ENCODE measurements around the gene PJA2. TPM values are rescaled to one million over a fixed set of nuclear protein-coding genes. Genes with fewer than 3 reads are reported as not detected.
A peak's percentile ranks its signal among the peaks of the same experiment; 100 is the strongest.

The PJA2 gene, protein sequence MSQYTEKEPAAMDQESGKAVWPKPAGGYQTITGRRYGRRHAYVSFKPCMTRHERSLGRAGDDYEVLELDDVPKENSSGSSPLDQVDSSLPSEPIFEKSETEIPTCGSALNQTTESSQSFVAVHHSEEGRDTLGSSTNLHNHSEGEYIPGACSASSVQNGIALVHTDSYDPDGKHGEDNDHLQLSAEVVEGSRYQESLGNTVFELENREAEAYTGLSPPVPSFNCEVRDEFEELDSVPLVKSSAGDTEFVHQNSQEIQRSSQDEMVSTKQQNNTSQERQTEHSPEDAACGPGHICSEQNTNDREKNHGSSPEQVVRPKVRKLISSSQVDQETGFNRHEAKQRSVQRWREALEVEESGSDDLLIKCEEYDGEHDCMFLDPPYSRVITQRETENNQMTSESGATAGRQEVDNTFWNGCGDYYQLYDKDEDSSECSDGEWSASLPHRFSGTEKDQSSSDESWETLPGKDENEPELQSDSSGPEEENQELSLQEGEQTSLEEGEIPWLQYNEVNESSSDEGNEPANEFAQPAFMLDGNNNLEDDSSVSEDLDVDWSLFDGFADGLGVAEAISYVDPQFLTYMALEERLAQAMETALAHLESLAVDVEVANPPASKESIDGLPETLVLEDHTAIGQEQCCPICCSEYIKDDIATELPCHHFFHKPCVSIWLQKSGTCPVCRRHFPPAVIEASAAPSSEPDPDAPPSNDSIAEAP
- 10 to 100 TPM; 23.0 to 80.5 (median 31.8) TPM for polyA plus RNA-seq
- long read RNA-seq, donor 1, full-length matches to known transcripts, result 27 of 76 reads
- long read RNA-seq, donor 1, partial matches to known transcripts, result 49 of 76 reads
- long read RNA-seq, donor 1, other reads (novel, unspliced or antisense), result 0 of 76 reads
- long read RNA-seq, donor 2, full-length matches to known transcripts, result 9 of 17 reads
- long read RNA-seq, donor 2, partial matches to known transcripts, result 8 of 17 reads
- long read RNA-seq, donor 2, other reads (novel, unspliced or antisense), result 0 of 17 reads
- long read RNA-seq, donor 3, full-length matches to known transcripts, result 3 of 41 reads
- long read RNA-seq, donor 3, partial matches to known transcripts, result 38 of 41 reads
- long read RNA-seq, donor 3, other reads (novel, unspliced or antisense), result 0 of 41 reads
- long read RNA-seq, donor 4, result 0 reads
- long read RNA-seq, donor 5, partial matches to known transcripts, result 13 of 13 reads
- long read RNA-seq, donor 5, other reads (novel, unspliced or antisense), result 0 of 13 reads
- long read RNA-seq, donor 6, full-length matches to known transcripts, result 13 of 29 reads
- long read RNA-seq, donor 6, partial matches to known transcripts, result 16 of 29 reads
- long read RNA-seq, donor 6, other reads (novel, unspliced or antisense), result 0 of 29 reads
- long read RNA-seq, donor 7, full-length matches to known transcripts, result 26 of 70 reads
- long read RNA-seq, donor 7, partial matches to known transcripts, result 44 of 70 reads
- long read RNA-seq, donor 7, other reads (novel, unspliced or antisense), result 0 of 70 reads
- long read RNA-seq, donor 8, result 0 reads
- long read RNA-seq, donor 9, full-length matches to known transcripts, result 1 of 1 reads
- long read RNA-seq, donor 9, partial matches to known transcripts, result 0 of 1 reads
- long read RNA-seq, donor 9, other reads (novel, unspliced or antisense), result 0 of 1 reads
- long read RNA-seq, donor 10, full-length matches to known transcripts, result 30 of 63 reads
- long read RNA-seq, donor 10, partial matches to known transcripts, result 33 of 63 reads
- long read RNA-seq, donor 10, other reads (novel, unspliced or antisense), result 0 of 63 reads

DNA sequence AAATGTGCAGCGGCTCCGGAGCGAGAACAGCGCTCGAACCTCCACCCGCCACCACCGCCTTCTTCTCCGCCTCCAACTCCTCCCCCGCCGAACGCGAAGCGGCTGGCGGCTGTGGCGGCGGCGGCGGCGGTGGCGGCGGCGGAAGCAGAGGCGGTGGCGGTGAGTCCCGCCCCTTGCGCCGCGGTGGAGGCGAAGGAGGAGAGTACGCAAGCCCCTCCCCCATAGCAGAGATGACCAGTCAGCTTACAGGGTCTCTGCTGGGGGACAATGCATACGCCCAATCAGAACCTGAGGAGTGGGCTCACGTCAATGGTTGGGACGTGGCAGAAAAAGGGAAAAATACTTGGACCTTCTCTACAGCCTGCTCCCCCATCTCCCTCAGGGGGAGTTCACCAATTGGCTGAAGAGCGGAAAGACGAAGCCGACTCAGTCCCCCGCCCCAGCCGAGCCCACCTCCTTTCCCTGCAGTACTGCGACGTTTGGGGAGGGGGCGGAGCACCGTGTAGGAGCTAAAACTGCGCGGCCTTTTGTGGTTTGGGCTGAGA, at the start of gene PJA2:
TSS of gene PJA2 (minus strand) at position 131 of the 545 bp plus-strand sequence. CDS start 26,541 bp downstream, outside the sequence.
- peaks cover 0 to 3% (median 0%) of the 10 kb centered on the region in 3 donors for H3K4me1 ChIP-seq (ENCODE audit: control insufficient read depth in 3 of 3, insufficient read depth in 2 of 3, low read depth in 1 of 3, low read length in 2 of 3)

DNA sequence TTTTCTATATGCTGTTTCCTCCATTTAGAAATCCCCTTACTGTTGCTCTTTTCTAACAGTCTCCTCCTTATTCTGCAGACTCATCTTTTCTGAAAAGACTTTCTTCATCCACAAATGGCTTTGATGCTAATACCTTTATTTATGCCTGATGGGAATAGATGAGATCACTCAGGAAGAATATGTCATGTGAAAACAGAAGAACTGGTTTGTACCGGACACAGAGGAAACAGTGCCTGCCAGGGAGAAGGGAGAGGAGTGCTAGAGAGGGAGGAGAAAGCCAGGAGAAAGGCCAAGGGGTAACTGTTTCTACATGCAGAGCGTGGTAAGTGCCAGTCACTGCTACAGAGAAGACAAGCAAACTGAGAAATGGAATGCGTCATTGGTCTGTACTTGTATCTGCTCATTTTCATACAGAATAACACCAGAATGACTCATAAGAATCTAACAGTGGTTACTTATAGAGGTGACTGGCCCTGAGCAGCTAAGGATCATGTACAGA, 45.9 kb upstream of the PJA2 start:
- FAIRE-seq (no peak), DNase-seq (peak in 1 of 2 donors; percentile 33)
- Histone ChIP-seq H3K27ac (ENCODE audit: low read depth in 1 of 3, low read length in 2 of 3) (no peak overlapping the region), H3K9me3 (ENCODE audit: control insufficient read depth in 2 of 2, insufficient read depth in 1 of 2, low read depth in 1 of 2, low read length in 1 of 2) (peaks cover 0 to 9% of the 10 kb centered on the region in 2 donors), H3K4me1 (ENCODE audit: control insufficient read depth in 3 of 3, insufficient read depth in 2 of 3, low read depth in 1 of 3, low read length in 2 of 3) (no peaks in the 10 kb centered on the region), H3K4me3 (ENCODE audit: low read depth in 1 of 3, low read length in 3 of 3) (no peak overlapping the region), H3K27me3 (ENCODE audit: control insufficient read depth in 3 of 3, insufficient read depth in 3 of 3, low read length in 3 of 3) (no peaks in the 10 kb centered on the region), H3K36me3 (ENCODE audit: control insufficient read depth in 3 of 3, insufficient read depth in 2 of 3, low read depth in 1 of 3, low read length in 3 of 3) (no peaks in the 10 kb centered on the region)
- 40 to 62% (median 56%) methylated on average over 3 of the region's 3 CpGs for WGBS, 3 donors

More for the DNA sequence above, at the start of gene PJA2:
- DNase-seq (peak; percentile 97 to 99), FAIRE-seq (no peak)
- whole genome bisulfite sequencing, 3 donors, result 0% methylated on average over 26 to 44 of the region's 44 CpGs
- Histone ChIP-seq H3K36me3 (ENCODE audit: control insufficient read depth in 3 of 3, insufficient read depth in 2 of 3, low read depth in 1 of 3, low read length in 3 of 3) (no peaks in the 10 kb centered on the region), H3K27me3 (ENCODE audit: control insufficient read depth in 3 of 3, insufficient read depth in 3 of 3, low read length in 3 of 3) (no peaks in the 10 kb centered on the region), H3K9me3 (ENCODE audit: control insufficient read depth in 2 of 2, insufficient read depth in 1 of 2, low read depth in 1 of 2, low read length in 1 of 2) (peaks cover 0 to 3% of the 10 kb centered on the region in 2 donors), H3K27ac (ENCODE audit: low read depth in 1 of 3, low read length in 2 of 3) (peak within 1 kb of the TSS; percentile 91 to 99 (median 92)), H3K4me3 (ENCODE audit: low read depth in 1 of 3, low read length in 3 of 3) (peak within 1 kb of the TSS; percentile 84 to 93 (median 89))

DNA sequence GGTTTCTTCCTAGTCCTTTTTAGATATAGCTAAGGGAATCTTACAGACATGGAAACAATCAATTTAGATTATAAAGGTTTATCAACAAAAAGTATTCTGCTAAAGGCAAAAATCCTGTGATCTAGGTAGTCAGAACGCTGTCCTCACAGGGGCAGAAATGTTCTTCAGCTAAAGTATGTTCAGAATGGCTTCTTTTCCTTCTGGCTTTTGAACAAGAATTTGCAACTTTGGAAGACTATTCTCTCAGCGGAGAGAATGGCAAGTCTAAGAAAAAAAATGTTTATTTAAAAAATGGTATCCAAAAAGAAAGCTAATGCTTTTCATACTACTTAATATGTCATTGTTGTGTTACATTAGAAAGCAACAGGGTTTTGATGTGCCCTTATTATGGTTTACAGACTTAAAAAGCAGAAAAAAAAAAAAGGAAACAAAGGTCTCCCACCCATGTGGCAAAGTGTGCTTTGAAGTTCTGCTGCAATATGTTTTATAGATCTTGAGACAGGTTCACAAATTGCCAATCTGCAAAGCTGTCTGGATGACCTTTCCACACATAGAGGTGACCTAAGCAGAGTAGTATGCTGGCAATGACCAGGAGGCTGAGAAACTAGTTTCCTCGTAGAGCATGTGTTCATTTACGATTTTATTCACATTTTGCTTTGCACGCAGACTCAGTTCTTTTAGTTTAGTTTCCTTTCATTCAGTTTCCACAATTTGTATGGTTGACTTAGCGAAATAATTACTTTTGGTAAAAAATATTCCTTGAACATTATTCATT, 45.1 kb upstream of the PJA2 start:
- DNase-seq (no peak), FAIRE-seq (no peak)
- peaks cover 0 to 9% of the 10 kb centered on the region in 2 donors for H3K9me3 ChIP-seq (ENCODE audit: control insufficient read depth in 2 of 2, insufficient read depth in 1 of 2, low read depth in 1 of 2, low read length in 1 of 2)
- no peak overlapping the region for H3K4me3 ChIP-seq (ENCODE audit: low read depth in 1 of 3, low read length in 3 of 3)
- H3K27ac ChIP-seq (ENCODE audit: low read depth in 1 of 3, low read length in 2 of 3), result no peak overlapping the region
- no peaks in the 10 kb centered on the region for H3K4me1 ChIP-seq (ENCODE audit: control insufficient read depth in 3 of 3, insufficient read depth in 2 of 3, low read depth in 1 of 3, low read length in 2 of 3)
- H3K36me3 ChIP-seq (ENCODE audit: control insufficient read depth in 3 of 3, insufficient read depth in 2 of 3, low read depth in 1 of 3, low read length in 3 of 3), result no peaks in the 10 kb centered on the region
- 66 to 67% (median 66%) methylated on average over 6 of the region's 6 CpGs for WGBS, 3 donors
- no peaks in the 10 kb centered on the region for H3K27me3 ChIP-seq (ENCODE audit: control insufficient read depth in 3 of 3, insufficient read depth in 3 of 3, low read length in 3 of 3)

DNA sequence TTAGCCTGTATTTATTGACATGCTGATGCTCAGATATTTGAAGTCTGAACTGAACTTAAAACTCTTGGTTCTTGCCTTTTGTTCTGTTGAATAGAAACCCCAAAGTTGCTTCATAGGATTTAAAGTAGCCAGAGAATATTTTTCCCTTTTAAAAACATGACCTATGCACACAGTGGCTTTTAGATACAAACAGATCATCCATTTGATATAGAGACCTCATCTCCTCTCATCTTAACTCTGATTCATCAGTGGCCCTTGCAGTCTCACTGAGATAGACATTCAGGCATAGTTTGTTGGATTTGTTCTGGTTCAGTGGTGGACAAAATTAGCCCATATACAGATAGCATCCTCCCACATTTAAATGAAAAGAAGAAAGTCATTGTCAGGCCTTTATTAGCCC, 43.5 kb upstream of the PJA2 start:
- DNase-seq (no peak), FAIRE-seq (no peak)
- Histone ChIP-seq H3K9me3 (ENCODE audit: control insufficient read depth in 2 of 2, insufficient read depth in 1 of 2, low read depth in 1 of 2, low read length in 1 of 2) (peaks cover 0 to 9% of the 10 kb centered on the region in 2 donors), H3K36me3 (ENCODE audit: control insufficient read depth in 3 of 3, insufficient read depth in 2 of 3, low read depth in 1 of 3, low read length in 3 of 3) (no peaks in the 10 kb centered on the region), H3K27me3 (ENCODE audit: control insufficient read depth in 3 of 3, insufficient read depth in 3 of 3, low read length in 3 of 3) (no peaks in the 10 kb centered on the region), H3K4me1 (ENCODE audit: control insufficient read depth in 3 of 3, insufficient read depth in 2 of 3, low read depth in 1 of 3, low read length in 2 of 3) (no peaks in the 10 kb centered on the region), H3K4me3 (ENCODE audit: low read depth in 1 of 3, low read length in 3 of 3) (no peak overlapping the region), H3K27ac (ENCODE audit: low read depth in 1 of 3, low read length in 2 of 3) (no peak overlapping the region)

DNA sequence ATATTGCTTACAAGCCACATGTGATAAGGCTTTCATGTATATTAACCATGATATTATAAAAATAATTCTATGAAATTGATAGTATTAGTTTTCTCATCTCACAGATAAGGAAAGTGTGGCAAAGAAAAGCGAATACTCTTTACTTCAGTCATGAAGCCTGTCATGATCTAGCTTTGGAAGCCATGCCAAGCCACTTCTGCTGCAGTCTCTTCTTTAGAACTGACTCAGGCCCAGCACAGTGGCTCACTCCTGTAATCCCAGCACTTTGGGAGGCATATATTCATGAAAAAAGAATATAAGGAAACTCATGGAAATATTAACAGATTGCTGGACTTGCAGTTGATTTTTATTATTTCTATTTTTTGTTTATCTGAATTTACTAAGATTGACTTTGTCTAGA, 42.9 kb upstream of the PJA2 start:
- FAIRE-seq, result no peak
- Histone ChIP-seq H3K27ac (ENCODE audit: low read depth in 1 of 3, low read length in 2 of 3) (no peak overlapping the region), H3K9me3 (ENCODE audit: control insufficient read depth in 2 of 2, insufficient read depth in 1 of 2, low read depth in 1 of 2, low read length in 1 of 2) (peaks cover 0 to 7% of the 10 kb centered on the region in 2 donors), H3K27me3 (ENCODE audit: control insufficient read depth in 3 of 3, insufficient read depth in 3 of 3, low read length in 3 of 3) (no peaks in the 10 kb centered on the region), H3K4me1 (ENCODE audit: control insufficient read depth in 3 of 3, insufficient read depth in 2 of 3, low read depth in 1 of 3, low read length in 2 of 3) (no peaks in the 10 kb centered on the region), H3K4me3 (ENCODE audit: low read depth in 1 of 3, low read length in 3 of 3) (no peak overlapping the region), H3K36me3 (ENCODE audit: control insufficient read depth in 3 of 3, insufficient read depth in 2 of 3, low read depth in 1 of 3, low read length in 3 of 3) (no peaks in the 10 kb centered on the region)
- 87 to 97% (median 92%) methylated on average over 1 of the region's 1 CpG for WGBS, 3 donors
- no peak for DNase-seq

DNA sequence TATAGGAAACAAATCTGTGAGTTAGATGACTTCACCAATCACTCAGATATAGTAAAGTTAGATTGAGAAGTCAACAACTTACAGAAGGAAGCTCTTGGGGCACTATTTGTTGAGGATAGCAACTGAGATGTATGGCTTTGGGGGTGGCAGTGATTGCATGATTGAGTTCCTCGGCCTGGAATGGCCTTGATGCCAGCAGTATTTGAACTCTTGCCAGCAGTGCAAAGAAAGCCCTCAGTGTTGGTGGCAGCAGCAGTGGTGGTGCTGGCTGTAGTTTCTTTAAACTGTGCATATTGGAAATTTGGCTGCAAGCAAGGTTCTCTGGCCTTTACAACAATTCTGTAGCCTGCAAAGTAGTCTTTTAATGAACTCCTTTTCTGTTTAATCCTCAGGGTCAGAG, 41.4 kb upstream of the PJA2 start:
- 14 to 55% (median 30%) methylated on average over 1 of the region's 1 CpG for WGBS, 3 donors
- H3K36me3 ChIP-seq (ENCODE audit: control insufficient read depth in 3 of 3, insufficient read depth in 2 of 3, low read depth in 1 of 3, low read length in 3 of 3), result no peaks in the 10 kb centered on the region
- no peak overlapping the region for H3K4me3 ChIP-seq (ENCODE audit: low read depth in 1 of 3, low read length in 3 of 3)
- H3K27ac ChIP-seq (ENCODE audit: low read depth in 1 of 3, low read length in 2 of 3), result no peak overlapping the region
- H3K4me1 ChIP-seq (ENCODE audit: control insufficient read depth in 3 of 3, insufficient read depth in 2 of 3, low read depth in 1 of 3, low read length in 2 of 3), result no peaks in the 10 kb centered on the region
- no peak for FAIRE-seq
- no peaks in the 10 kb centered on the region for H3K27me3 ChIP-seq (ENCODE audit: control insufficient read depth in 3 of 3, insufficient read depth in 3 of 3, low read length in 3 of 3)
- peak in 1 of 2 donors; percentile 6 for DNase-seq
- no peaks in the 10 kb centered on the region for H3K9me3 ChIP-seq (ENCODE audit: control insufficient read depth in 2 of 2, insufficient read depth in 1 of 2, low read depth in 1 of 2, low read length in 1 of 2)

All from small intestine (tissue), 16 donors.